NB4 (cell line): ENCODE data around the gene KRT222.

Source experiments
- DNase-seq: peaks from one replicate; pipeline ENCODE4 v3.0.0; 2010; ENCODE audit warnings: low read depth
- H3K4me3 ChIP-seq: one replicate; pipeline ENCODE4 v1.5.1; 2011; ENCODE audit warnings: mild to moderate bottlenecking, low read depth, low read length, moderate library complexity
- CTCF ChIP-seq: IDR thresholded peaks from one replicate; pipeline ENCODE4 v1.5.1; 2012; ENCODE audit warnings: low read depth, low read length
- MYC ChIP-seq: IDR thresholded peaks from 2 replicates; pipeline ENCODE4 v1.6.1; 2011; ENCODE audit warnings: low read depth, low read length
- POLR2A ChIP-seq: IDR thresholded peaks from 2 replicates; pipeline ENCODE4 v1.6.1; 2011; ENCODE audit warnings: mild to moderate bottlenecking; ENCODE audit not compliant: insufficient read length; ENCODE audit errors: extremely low read depth
- TF ChIP-seq, protein P1 (sequence below): IDR thresholded peaks from 2 replicates; pipeline ENCODE4 v1.6.1; 2011; ENCODE audit warnings: low read depth, low read length

Gene KRT222

DNA sequence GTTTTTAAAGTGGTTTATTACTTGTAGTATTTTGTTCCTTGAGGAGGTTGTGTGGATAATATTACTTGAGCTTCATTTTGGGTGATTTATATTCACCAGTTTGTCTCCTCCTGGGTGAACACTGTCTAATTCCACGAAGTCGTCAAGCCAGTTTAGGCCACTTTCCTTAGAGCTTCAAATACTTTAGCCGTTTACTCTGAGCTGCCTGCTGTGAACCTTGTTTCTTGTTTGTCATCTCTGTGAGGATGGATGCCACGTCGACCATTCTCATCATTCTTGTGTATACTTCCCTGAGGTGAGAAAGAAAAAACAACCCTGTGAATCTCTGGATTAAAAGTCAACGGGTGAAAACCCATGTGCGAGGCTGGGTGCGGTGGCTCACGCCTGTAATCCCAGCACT, 29.6 kb upstream of the KRT222 start:
- no peak overlapping the region for H3K4me3 ChIP-seq
- TF ChIP-seq POLR2A (no peak), CTCF (no peak), MYC (no peak)
- TF ChIP-seq, protein P1, sequence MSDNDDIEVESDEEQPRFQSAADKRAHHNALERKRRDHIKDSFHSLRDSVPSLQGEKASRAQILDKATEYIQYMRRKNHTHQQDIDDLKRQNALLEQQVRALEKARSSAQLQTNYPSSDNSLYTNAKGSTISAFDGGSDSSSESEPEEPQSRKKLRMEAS: no peak
- DNase-seq: no peak

GRCh38 chr17:40687106-40687505, 22.1 kb upstream of the KRT222 start:
- DNase-seq: no peak
- no peak for TF ChIP-seq MYC
- no peak for TF ChIP-seq CTCF
- TF ChIP-seq, protein P1: no peak
- TF ChIP-seq POLR2A: no peak
- no peak overlapping the region for H3K4me3 ChIP-seq

DNA sequence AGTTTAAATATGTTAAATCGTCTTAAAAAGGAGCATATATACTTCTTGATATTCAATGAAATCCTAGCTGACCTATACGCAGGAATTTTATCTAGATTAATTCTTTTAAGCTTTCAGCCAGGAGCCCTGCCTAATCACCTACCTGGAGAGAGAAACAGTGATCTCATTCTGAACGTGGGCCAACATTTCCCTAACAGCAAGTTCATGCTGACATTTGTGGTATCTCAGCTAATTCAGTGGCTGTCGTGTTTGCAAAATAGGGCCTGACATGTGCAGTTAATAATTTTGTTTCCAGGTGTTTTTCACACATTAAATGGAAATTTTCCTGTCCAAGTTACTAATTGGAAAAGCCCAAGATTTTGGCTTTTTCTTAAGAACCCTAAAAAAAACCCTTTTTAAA, 21.2 kb upstream of the KRT222 start:
- no peak for DNase-seq
- no peak overlapping the region for H3K4me3 ChIP-seq
- TF ChIP-seq, protein P1: no peak

GRCh38 chr17:40680998-40681397, 16.0 kb upstream of the KRT222 start:
- DNase-seq: no peak
- no peak overlapping the region for H3K4me3 ChIP-seq
- no peak for TF ChIP-seq POLR2A
- no peak for TF ChIP-seq MYC
- no peak for TF ChIP-seq CTCF
- TF ChIP-seq, protein P1: no peak

GRCh38 chr17:40679523-40679907, 14.5 kb upstream of the KRT222 start:
- no peak overlapping the region for H3K4me3 ChIP-seq
- DNase-seq: no peak
- TF ChIP-seq MYC (no peak), POLR2A (no peak), CTCF (no peak)
- TF ChIP-seq, protein P1: no peak

DNA sequence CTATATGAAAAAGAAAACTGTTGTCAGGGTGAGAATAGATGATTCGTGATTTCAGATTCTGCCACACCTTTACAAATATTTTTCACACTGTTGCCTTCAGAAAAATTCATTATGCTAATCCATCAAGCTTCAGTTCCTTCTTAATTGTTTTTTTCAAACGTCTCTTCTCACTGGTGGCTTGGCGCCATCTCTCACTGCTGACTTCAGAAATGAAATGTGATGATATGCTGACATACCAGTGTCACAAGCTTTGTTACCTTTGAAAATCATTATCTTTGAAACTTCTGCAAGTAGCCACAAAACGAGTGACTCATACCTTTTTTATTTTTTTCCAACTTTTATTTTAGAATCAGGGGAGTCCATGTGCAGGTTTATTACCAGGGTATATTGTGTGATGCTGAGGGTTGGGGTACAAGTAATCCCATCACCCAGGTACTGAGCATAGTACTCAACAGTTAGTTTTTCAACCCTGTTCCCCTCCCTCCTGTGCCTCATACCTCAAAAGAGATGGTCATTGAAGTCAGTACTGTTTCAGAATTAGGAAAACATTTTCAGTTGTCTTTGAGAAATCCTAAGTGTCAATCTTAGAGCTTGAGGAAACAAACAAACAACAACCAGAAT, 14.0 kb upstream of the KRT222 start:
- peak; percentile 4 for DNase-seq
- TF ChIP-seq CTCF: no peak
- no peak overlapping the region for H3K4me3 ChIP-seq
